PC-9 (cell line): ENCODE results near the gene ADAMTSL2. TPM values are rescaled to one million over a fixed set of nuclear protein-coding genes. Genes with fewer than 3 reads are reported as not detected.

Experiments
- BruUV-seq: library from RNA; stranded (reverse); fragments of 400-500 nt; replicated peaks from 2 replicates; lab custom pipeline; 2021; lab: Mats Ljungman, UMichigan
- CTCF ChIA-PET: fragments of 300-600 bp; sonication (Branson Sonifier 250); formaldehyde crosslinking; loops from one replicate; lab custom pipeline; 2022; ENCODE audit warnings: antibody characterized with exemption; lab: Charles Lee
- POLR2A ChIA-PET: fragments of 300-600 bp; sonication (Branson Sonifier 250); formaldehyde crosslinking; loops from one replicate; lab custom pipeline; 2022; ENCODE audit warnings: antibody characterized with exemption; ENCODE audit not compliant: unreplicated experiment; lab: Charles Lee
- DNase-seq, 2 experiments: peaks; one replicate each; pipeline versions ENCODE4 v3.0.0 to v3.0.0-alpha.2; 2015 to 2022; ENCODE audit warnings: mixed read lengths in 1 of 2
- H2AFZ ChIP-seq: fragments of 200-600 bp; sonication (generic); 2 replicates; pipeline ENCODE4 v1.8.1; 2017; ENCODE audit warnings: antibody characterized with exemption
- H3F3A ChIP-seq: fragments of 200-600 bp; sonication (generic); 2 replicates; pipeline ENCODE4 v1.8.1; 2017; ENCODE audit warnings: antibody characterized with exemption, mild to moderate bottlenecking, low read depth; ENCODE audit not compliant: insufficient read depth
- H3K27ac ChIP-seq: fragments of 200-600 bp; sonication (generic); 2 replicates; pipeline ENCODE4 v1.6.1; 2016; ENCODE audit warnings: mixed run types
- H3K27me3 ChIP-seq: fragments of 200-600 bp; sonication (generic); 2 replicates; pipeline ENCODE4 v1.6.1; 2016; ENCODE audit warnings: low read depth, mixed run types; ENCODE audit not compliant: insufficient read depth
- H3K36me3 ChIP-seq: fragments of 200-600 bp; sonication (generic); 2 replicates; pipeline ENCODE4 v1.6.1; 2016; ENCODE audit warnings: low read depth, mixed run types
- H3K4me1 ChIP-seq: fragments of 200-600 bp; sonication (generic); replicated peaks from 2 replicates; pipeline ENCODE4 v1.6.1; 2016; ENCODE audit warnings: mixed run types; ENCODE audit not compliant: insufficient read depth
- H3K4me2 ChIP-seq: fragments of 200-600 bp; sonication (generic); 2 replicates; pipeline ENCODE4 v1.6.1; 2017; ENCODE audit warnings: mixed run types
- H3K4me3 ChIP-seq: fragments of 200-600 bp; sonication (generic); 2 replicates; pipeline ENCODE4 v1.6.1; 2016; ENCODE audit warnings: mixed run types
- H3K79me2 ChIP-seq: fragments of 200-600 bp; sonication (generic); 2 replicates; pipeline ENCODE4 v1.6.1; 2017; ENCODE audit warnings: low read depth, mixed run types
- H3K9me2 ChIP-seq: fragments of 200-600 bp; sonication (generic); 2 replicates; pipeline ENCODE4 v1.8.1; 2017; ENCODE audit warnings: mild to moderate bottlenecking; ENCODE audit not compliant: insufficient read depth
- H3K9me3 ChIP-seq: fragments of 200-600 bp; sonication (generic); 2 replicates; pipeline ENCODE4 v1.8.1; 2016; ENCODE audit warnings: low read depth; ENCODE audit not compliant: insufficient read depth
- H4K20me1 ChIP-seq: fragments of 200-600 bp; sonication (generic); 2 replicates; pipeline ENCODE4 v1.8.1; 2017; ENCODE audit not compliant: insufficient read depth
- EZH2 ChIP-seq: fragments of 200-600 bp; sonication (generic); IDR thresholded peaks from 2 replicates; pipeline ENCODE4 v1.8.0; 2017; ENCODE audit warnings: antibody characterized with exemption, low read depth
- intact Hi-C: fragments of 100-400 bp; cut with micrococcal nuclease; formaldehyde crosslinking; loops from one replicate; pipeline ENCODE4 v1.10.0; 2022; ENCODE audit not compliant: unreplicated experiment
- total RNA-seq: library from RNA; stranded (reverse); gene quantifications from 2 replicates; pipeline ENCODE4 v1.2.3, GENCODE V29; 2021
- TF ChIP-seq, protein P1 (sequence below): fragments of 200-600 bp; sonication (generic); conservative IDR thresholded peaks from 2 replicates; pipeline ENCODE4 v1.6.1; 2017; ENCODE audit warnings: mixed run types, antibody characterized with exemption, mild to moderate bottlenecking, moderate library complexity

The ADAMTSL2 gene
- total RNA-seq, 1 experiment from 2014 or later = 0.39 TPM

DNA sequence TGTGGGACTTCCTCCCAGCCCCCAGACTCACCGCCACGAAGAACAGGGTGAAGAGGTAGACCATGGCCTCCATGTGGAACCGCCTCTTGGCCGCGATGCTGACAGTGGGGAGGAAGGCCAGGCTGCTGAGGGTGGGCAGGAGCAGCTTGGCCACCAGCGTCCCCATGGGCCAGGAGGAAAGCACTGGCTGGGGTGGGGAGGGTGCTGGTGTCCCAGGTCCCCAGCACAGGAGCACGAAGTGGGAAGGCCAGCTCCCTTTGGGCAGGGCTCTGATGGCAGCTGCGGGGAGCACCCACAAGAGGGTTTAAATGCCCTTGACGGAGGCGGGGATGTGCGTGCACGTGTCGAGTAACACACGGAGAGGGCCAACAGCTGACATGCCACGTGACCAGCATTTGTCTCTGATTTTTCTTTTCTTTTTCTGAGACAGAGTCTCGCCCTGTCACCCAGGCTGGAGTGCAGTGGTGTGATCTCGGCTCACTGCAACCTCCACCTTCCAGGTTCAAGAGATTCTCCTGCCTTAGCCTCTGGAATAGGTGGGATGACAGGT lies 9.8 kb upstream of the ADAMTSL2 start, which contains the start of gene MYMK:
Gene MYMK, minus strand, starts transcription at position 281 of the 550 bp plus-strand sequence. Its CDS starts 115 bp downstream, at position 166.
- no peaks in the 10 kb centered on the region for H3K9me3 ChIP-seq
- no peak within 1 kb of the TSS for H3K4me2 ChIP-seq
- H4K20me1 ChIP-seq = no peaks in the 10 kb centered on the region; the same call in 1 of the 2 replicates
- peaks cover 97% of the 10 kb centered on the region for H3K27me3 ChIP-seq
- no peaks in the 10 kb centered on the region for H3F3A ChIP-seq
- no peak for DNase-seq
- H3K36me3 ChIP-seq = no peaks in the 10 kb centered on the region
- H3K79me2 ChIP-seq = no peaks in the 10 kb centered on the region
- no TSS peak for BruUV-seq
- intact Hi-C loops = no loop called here
- H2AFZ ChIP-seq = no peak within 1 kb of the TSS
- ChIA-PET CTCF (no interaction called here), POLR2A (no interaction called here)
- no peak within 1 kb of the TSS for H3K4me3 ChIP-seq
- no peaks in the 10 kb centered on the region for H3K4me1 ChIP-seq
- H3K27ac ChIP-seq = no peak within 1 kb of the TSS
- no peak for TF ChIP-seq EZH2
- TF ChIP-seq, protein P1, sequence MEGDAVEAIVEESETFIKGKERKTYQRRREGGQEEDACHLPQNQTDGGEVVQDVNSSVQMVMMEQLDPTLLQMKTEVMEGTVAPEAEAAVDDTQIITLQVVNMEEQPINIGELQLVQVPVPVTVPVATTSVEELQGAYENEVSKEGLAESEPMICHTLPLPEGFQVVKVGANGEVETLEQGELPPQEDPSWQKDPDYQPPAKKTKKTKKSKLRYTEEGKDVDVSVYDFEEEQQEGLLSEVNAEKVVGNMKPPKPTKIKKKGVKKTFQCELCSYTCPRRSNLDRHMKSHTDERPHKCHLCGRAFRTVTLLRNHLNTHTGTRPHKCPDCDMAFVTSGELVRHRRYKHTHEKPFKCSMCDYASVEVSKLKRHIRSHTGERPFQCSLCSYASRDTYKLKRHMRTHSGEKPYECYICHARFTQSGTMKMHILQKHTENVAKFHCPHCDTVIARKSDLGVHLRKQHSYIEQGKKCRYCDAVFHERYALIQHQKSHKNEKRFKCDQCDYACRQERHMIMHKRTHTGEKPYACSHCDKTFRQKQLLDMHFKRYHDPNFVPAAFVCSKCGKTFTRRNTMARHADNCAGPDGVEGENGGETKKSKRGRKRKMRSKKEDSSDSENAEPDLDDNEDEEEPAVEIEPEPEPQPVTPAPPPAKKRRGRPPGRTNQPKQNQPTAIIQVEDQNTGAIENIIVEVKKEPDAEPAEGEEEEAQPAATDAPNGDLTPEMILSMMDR = no peak
- no peaks in the 10 kb centered on the region for H3K9me2 ChIP-seq

DNA sequence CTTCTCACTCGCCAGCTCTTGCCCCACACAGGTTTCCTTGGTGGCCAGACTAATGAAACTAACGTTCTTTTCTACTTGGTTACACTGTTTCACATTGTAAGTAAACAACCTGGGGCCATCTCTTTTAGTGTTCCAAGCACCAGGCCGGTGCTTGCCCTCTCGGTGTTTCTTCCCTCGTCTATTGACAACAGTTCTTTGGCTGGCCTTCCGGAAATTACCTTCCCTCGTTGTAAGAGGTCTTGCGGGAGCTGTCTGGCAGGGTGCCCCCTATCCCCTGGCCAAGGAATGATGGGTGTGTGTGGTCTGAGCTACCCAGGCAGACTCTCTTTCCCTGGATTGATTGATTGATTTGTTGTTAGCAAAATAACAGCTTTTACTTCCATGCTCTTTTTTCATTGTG lies 8.8 kb upstream of the ADAMTSL2 start:
- Histone ChIP-seq H3K9me3 (no peaks in the 10 kb centered on the region), H2AFZ (no peak overlapping the region), H3K9me2 (no peaks in the 10 kb centered on the region), H3K4me2 (no peak overlapping the region), H3K79me2 (no peaks in the 10 kb centered on the region), H3K4me1 (no peaks in the 10 kb centered on the region), H3K27ac (no peak overlapping the region), H4K20me1 (no peaks in the 10 kb centered on the region; the same call in 1 of the 2 replicates), H3K27me3 (peaks cover 97% of the 10 kb centered on the region), H3K36me3 (no peaks in the 10 kb centered on the region), H3K4me3 (no peak overlapping the region), H3F3A (no peaks in the 10 kb centered on the region)
- TF ChIP-seq, protein P1 = no peak
- no peak for TF ChIP-seq EZH2
- BruUV-seq = no TSS peak
- ChIA-PET CTCF (no interaction called here), POLR2A (no interaction called here)
- intact Hi-C loops = no loop called here
- no peak for DNase-seq

DNA sequence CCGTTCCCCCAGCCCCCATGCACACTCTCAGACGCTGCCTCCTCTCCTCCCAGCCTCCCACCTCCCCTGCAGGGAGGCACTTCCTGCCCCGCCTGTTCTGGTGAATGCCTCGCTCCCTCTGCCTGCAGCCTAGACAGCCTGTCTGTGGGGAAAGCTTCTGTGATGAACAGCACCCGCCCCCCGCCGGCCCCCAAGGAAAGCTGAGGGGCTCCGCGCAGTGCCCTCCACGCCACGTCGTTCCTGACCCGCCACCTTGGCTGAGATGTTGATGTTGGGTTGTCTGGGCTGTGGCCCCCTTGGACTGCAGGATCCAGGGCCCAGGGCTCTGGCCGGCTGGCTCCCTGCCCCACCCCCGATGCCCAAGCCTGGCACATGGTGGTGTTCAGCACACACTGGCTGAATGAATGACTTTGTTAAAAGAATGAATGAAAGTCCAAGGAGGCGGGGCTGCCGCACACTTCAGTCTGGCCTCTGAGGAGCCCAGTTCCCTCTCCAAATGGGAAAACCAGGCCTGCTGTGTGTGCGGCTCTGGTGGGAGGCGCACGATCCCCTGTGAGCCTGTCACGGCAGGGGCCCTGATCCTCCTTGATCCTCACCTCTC lies 7.7 kb upstream of the ADAMTSL2 start:
- intact Hi-C loops = no loop called here
- CTCF ChIA-PET = no interaction called here

More for the DNA sequence above, 7.7 kb upstream of the ADAMTSL2 start:
- H3K36me3 ChIP-seq = no peaks in the 10 kb centered on the region
- no peak overlapping the region for H3K27ac ChIP-seq
- H3K4me3 ChIP-seq = no peak overlapping the region
- no peak overlapping the region for H3K4me2 ChIP-seq
- H3K9me2 ChIP-seq = no peaks in the 10 kb centered on the region
- no TSS peak for BruUV-seq
- H3K9me3 ChIP-seq = no peaks in the 10 kb centered on the region
- H3F3A ChIP-seq = no peaks in the 10 kb centered on the region
- TF ChIP-seq, protein P1 = no peak
- no peak for TF ChIP-seq EZH2
- H3K79me2 ChIP-seq = no peaks in the 10 kb centered on the region
- DNase-seq = no peak
- H3K27me3 ChIP-seq = peaks cover 97% of the 10 kb centered on the region
- POLR2A ChIA-PET = interaction anchor here (0.6 kb wide), 1 partner anchor 28 kb away, joined by 3 read pairs; no protein-coding TSS in a partner anchor
- no peaks in the 10 kb centered on the region for H3K4me1 ChIP-seq
- no peaks in the 10 kb centered on the region; the same call in 1 of the 2 replicates for H4K20me1 ChIP-seq
- no peak overlapping the region for H2AFZ ChIP-seq
